ENCODE results near the gene IL1RAPL1. TPM values are rescaled to one million over a fixed set of nuclear protein-coding genes. Genes with fewer than 3 reads are reported as not detected.

IL1RAPL1 gene
- total RNA-seq, 2 experiments from 2014 or later = not detected

DNA sequence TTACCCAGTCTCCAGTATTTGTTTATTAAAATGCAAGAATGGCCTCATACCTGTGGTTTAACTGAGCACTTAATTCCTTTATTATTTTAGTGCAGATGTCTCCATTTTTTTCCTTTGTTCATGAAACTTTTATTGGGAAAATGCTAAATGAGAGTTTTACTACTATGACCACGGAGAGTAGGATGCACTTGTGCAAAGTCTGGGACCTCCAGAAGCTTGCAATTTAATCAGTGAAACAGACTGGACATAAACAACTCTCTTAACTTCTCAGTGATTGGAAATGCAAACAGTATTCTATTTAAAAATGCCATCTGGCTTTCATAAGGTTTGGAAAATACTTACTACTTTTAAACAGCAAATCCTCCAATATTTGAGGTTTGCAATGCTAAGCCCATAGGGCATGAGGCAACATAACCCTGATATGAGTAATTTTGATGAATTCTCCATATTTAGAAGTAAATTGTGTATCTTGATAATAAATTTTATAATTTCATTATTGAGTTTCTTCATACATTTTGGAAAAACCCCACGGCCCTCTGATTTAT is 909.5 kb downstream of the IL1RAPL1 start:
- Mint-ChIP-seq H3K27me3 (no peaks in the 10 kb centered on the region), H3K4me1 (ENCODE audit: low read depth) (no peaks in the 10 kb centered on the region), H3K9me3 (no peaks in the 10 kb centered on the region), H3K4me3 (no peak overlapping the region), H3K27ac (no peak overlapping the region), H3K36me3 (no peaks in the 10 kb centered on the region)
- DNase-seq = no peak
- ChIA-PET CTCF (no interaction called here), POLR2A (no interaction called here)
- intact Hi-C loops (cut with micrococcal nuclease) = no loop called here

DNA sequence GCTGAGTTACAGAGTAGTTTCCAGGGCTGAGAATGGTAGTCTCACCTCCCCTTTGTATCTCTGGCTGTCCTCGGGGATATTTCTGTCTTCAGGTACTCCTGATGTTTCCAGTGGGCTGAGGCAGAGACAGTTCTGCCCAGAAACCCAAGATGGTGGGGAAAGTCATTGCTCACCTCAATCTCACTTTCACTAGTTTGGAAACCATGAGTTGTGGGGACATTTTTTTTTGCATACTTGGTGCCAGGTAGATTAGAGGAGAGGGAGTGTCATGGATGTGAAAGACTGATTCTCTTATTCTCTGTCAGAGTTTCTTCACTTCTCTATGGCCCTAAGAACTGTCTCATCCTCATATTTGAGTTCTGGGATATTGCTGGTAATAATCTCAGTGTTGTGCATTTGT is 919.5 kb downstream of the IL1RAPL1 start:
- Mint-ChIP-seq H3K9me3 (peaks cover 5% of the 10 kb centered on the region), H3K27ac (no peak overlapping the region), H3K4me3 (no peak overlapping the region), H3K4me1 (ENCODE audit: low read depth) (no peaks in the 10 kb centered on the region), H3K27me3 (no peaks in the 10 kb centered on the region), H3K36me3 (no peaks in the 10 kb centered on the region)
- DNase-seq = no peak
- POLR2A ChIA-PET = no interaction called here
- CTCF ChIA-PET = no interaction called here
- intact Hi-C loops (cut with micrococcal nuclease) = no loop called here

DNA sequence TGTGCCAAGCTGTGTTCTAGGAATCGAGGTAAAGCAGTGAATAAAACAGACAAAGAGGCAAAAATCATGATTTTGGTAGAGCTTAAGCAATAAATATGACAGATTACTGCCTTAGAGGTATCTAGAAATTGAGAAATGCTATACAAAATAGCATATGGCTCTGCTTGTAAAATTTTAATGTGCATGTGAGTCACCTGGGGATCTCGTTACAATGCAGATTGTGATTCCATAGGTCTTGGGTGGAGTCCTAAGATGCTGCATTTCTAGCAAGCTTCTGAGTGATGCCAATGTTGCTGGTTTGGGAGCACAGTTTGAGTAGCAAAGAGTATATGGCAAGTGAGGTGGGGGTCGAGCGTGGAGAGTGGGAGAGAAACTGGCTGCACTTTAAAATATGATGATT is 930.9 kb downstream of the IL1RAPL1 start:
- H3K4me3 Mint-ChIP-seq = no peak overlapping the region
- ChIA-PET CTCF (no interaction called here), POLR2A (no interaction called here)

DNA sequence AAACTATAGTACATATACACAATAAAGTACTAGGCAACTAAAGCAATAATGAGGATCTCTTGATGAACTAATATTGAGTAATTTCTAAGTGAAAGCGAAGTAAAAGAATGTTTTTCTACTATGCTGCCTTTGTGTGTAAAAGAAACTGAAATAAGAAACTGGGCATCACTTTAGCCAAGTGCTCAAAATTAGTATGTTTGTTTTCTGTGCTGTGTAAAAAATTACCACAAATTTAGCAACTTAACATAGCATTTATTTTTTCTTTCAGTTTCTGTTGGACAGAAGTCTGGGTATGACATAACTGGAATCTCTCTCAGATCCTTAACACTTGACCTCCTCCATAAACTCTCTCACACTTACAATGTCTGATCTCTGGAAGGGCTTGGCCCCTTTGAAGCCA is 941.0 kb downstream of the IL1RAPL1 start:
- Mint-ChIP-seq H3K4me1 (ENCODE audit: low read depth) (no peaks in the 10 kb centered on the region), H3K36me3 (no peaks in the 10 kb centered on the region), H3K27ac (no peak overlapping the region), H3K9me3 (no peaks in the 10 kb centered on the region), H3K27me3 (no peaks in the 10 kb centered on the region), H3K4me3 (no peak overlapping the region)
- intact Hi-C loops (cut with micrococcal nuclease) = no loop called here
- CTCF ChIA-PET = no interaction called here
- POLR2A ChIA-PET = no interaction called here
- no peak for DNase-seq

More for the DNA sequence above, 930.9 kb downstream of the IL1RAPL1 start:
- no peak overlapping the region for H3K27ac Mint-ChIP-seq
- H3K36me3 Mint-ChIP-seq = no peaks in the 10 kb centered on the region
- no peaks in the 10 kb centered on the region for H3K4me1 Mint-ChIP-seq (ENCODE audit: low read depth)
- intact Hi-C loops (cut with micrococcal nuclease) = no loop called here
- no peak for DNase-seq
- no peaks in the 10 kb centered on the region for H3K9me3 Mint-ChIP-seq
- H3K27me3 Mint-ChIP-seq = no peaks in the 10 kb centered on the region

DNA sequence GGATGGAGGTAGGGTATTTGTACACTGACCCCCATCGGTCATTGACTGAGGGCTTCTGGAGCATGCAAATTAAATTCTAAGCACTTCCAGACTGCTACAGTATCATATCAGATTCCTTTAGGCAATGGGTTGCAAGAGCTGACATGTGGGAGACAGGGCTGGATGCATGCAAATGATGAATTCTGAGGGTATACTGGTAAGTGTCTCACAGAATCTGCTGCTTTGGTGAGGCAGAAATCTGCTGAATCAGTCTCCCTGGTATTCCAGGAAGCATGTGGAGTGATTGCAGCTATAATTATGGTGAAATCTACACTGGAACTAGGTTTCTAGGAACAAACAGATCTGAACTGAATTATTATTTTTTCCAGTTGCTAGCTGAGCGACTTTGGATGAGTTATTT is 943.3 kb downstream of the IL1RAPL1 start:
- H3K4me3 Mint-ChIP-seq = no peak overlapping the region

DNA sequence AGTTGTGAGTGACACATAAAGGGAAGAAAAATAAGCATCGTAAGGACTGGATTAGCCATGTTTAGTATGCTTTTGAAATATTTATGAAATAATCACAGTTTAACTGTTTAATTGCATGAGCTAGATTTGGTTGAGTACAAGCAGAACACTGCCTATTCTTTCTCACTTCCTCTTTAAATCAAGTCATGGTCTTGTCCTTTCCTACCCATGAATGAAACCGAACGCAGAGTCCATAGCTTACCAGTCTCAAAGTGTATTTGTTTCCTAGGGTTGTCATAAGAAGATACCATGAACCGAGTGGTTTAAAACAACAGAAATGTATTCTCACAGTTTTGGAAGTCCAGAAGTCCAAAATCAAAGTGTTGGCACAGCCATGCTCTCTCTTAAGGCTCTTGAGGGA is 944.1 kb downstream of the IL1RAPL1 start:
- intact Hi-C loops (cut with micrococcal nuclease) = no loop called here
- H3K27ac Mint-ChIP-seq = no peak overlapping the region
- no peaks in the 10 kb centered on the region for H3K4me1 Mint-ChIP-seq (ENCODE audit: low read depth)
- ChIA-PET POLR2A (no interaction called here), CTCF (no interaction called here)
- no peaks in the 10 kb centered on the region for H3K27me3 Mint-ChIP-seq
- no peak for DNase-seq
- H3K4me3 Mint-ChIP-seq = no peak overlapping the region
- no peaks in the 10 kb centered on the region for H3K36me3 Mint-ChIP-seq
- H3K9me3 Mint-ChIP-seq = no peaks in the 10 kb centered on the region

More for the DNA sequence above, 943.3 kb downstream of the IL1RAPL1 start:
- H3K27me3 Mint-ChIP-seq = no peaks in the 10 kb centered on the region
- DNase-seq = no peak
- POLR2A ChIA-PET = no interaction called here
- no peaks in the 10 kb centered on the region for H3K9me3 Mint-ChIP-seq
- no peaks in the 10 kb centered on the region for H3K4me1 Mint-ChIP-seq (ENCODE audit: low read depth)
- H3K27ac Mint-ChIP-seq = no peak overlapping the region
- no peaks in the 10 kb centered on the region for H3K36me3 Mint-ChIP-seq
- intact Hi-C loops (cut with micrococcal nuclease) = no loop called here
- CTCF ChIA-PET = no interaction called here

DNA sequence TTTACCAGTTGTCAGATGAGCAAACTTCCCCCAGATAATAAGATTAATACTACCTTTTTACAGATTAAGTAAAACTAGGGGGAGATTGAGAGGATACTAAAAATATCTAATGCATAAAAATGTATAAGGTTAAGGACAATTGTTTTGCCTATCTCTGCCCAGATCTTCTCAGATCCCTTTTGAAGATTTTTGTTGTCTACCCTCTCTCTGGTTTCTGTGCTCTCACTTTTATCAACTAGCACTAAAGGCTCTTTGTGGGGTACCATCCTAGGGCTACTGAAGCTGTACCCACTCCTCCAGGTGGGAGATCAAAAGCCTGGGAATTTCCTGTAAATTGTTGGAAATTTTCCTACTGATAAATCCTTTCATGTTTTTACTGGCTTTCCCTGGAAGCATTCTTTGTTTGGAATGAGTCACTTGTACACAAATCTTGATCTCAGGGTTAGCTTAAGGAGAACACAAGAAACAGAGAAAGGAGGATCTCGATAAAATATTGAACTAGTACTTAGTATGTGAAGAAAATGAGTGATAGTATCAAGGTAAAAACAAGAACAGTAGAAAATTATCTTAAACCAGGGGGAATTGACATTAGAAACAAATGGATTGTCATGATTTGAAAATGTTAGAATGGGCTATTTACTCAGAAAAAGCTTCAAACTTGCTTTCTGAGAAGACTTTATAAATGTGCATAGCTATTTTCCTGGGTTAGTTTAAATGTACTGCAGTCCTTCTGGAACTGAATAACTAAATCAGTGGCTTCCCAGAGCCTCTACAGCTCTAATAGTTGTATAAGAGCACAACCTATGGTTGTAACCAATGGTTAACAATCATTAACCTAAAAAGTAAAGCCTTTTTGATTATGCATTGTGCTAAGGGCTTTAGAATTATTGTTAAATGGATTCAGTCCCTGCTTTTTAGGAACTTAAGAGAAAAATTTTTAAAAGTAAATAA is 948.2 kb downstream of the IL1RAPL1 start:
- Mint-ChIP-seq H3K27me3 (no peaks in the 10 kb centered on the region), H3K4me1 (ENCODE audit: low read depth) (no peaks in the 10 kb centered on the region), H3K36me3 (no peaks in the 10 kb centered on the region), H3K27ac (no peak overlapping the region), H3K4me3 (no peak overlapping the region), H3K9me3 (no peaks in the 10 kb centered on the region)
- intact Hi-C loops (cut with micrococcal nuclease) = no loop called here
- no peak for DNase-seq
- CTCF ChIA-PET = no interaction called here
- POLR2A ChIA-PET = no interaction called here

DNA sequence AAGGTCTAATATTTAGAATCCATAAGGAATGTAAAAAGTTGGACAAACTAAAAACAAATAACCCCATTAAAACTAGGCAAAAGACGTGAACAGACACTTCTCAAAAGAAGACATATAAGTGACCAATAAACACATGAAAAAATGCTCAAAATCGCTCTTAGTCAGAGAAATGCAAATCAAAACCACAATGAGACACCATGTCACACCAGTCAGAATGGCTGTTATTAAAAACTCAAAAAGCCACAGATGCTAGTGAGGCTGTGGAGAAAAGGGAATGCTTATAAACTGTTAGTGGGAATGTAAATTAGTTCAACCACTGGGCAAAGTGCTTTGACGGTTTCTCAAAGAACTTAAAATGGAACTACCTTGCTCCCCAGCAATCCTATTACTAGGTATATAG is 953.8 kb downstream of the IL1RAPL1 start:
- H3K9me3 Mint-ChIP-seq = no peaks in the 10 kb centered on the region
- CTCF ChIA-PET = no interaction called here
- POLR2A ChIA-PET = no interaction called here
- no peaks in the 10 kb centered on the region for H3K4me1 Mint-ChIP-seq (ENCODE audit: low read depth)
- DNase-seq = no peak
- H3K4me3 Mint-ChIP-seq = no peak overlapping the region
- no peaks in the 10 kb centered on the region for H3K36me3 Mint-ChIP-seq
- no peaks in the 10 kb centered on the region for H3K27me3 Mint-ChIP-seq
- intact Hi-C loops (cut with micrococcal nuclease) = no loop called here
- no peak overlapping the region for H3K27ac Mint-ChIP-seq

DNA sequence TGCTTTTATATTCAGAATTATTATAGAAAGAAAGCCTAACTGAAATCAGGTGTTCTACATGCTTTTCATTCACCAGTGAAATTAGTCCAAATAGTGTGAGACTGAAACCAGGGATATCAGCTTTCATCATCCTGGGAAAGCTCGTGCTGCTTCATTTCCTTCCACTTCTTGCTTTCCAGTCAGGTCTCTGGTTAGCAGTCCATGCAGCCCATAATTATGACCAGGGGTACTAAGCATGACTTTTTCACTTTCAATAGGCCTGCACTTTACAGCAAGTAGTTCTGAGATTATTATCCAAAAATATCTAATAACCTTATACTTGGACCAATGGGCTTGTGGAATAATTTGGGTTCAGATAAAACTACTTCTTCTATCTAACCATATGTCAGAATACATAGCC is 954.9 kb downstream of the IL1RAPL1 start:
- Mint-ChIP-seq H3K27ac (no peak overlapping the region), H3K4me3 (no peak overlapping the region), H3K4me1 (ENCODE audit: low read depth) (no peaks in the 10 kb centered on the region), H3K9me3 (no peaks in the 10 kb centered on the region), H3K36me3 (no peaks in the 10 kb centered on the region), H3K27me3 (no peaks in the 10 kb centered on the region)
- intact Hi-C loops (cut with micrococcal nuclease) = no loop called here
- ChIA-PET CTCF (no interaction called here), POLR2A (no interaction called here)
- DNase-seq = no peak

DNA sequence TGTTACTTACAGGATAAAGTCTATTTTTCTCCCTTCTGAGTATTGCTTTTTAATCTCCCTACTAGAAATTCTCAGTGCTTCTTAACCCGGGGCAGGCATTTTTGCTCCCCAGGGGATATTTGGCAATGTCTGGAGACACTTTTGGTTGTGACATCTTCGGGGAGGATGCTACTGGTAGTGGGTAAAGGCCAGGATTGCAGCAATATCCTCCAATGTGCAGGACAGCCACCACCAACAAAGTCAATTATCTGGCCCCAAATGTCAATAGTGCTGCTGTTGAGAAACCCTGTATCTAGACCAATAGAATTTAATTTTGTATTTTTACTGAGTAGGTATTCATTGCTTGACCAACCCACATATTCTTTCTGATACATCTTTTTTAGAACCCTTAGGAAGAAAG is 958.6 kb downstream of the IL1RAPL1 start:
- intact Hi-C loops (cut with micrococcal nuclease) = no loop called here
- CTCF ChIA-PET = no interaction called here
- H3K36me3 Mint-ChIP-seq = no peaks in the 10 kb centered on the region

DNA sequence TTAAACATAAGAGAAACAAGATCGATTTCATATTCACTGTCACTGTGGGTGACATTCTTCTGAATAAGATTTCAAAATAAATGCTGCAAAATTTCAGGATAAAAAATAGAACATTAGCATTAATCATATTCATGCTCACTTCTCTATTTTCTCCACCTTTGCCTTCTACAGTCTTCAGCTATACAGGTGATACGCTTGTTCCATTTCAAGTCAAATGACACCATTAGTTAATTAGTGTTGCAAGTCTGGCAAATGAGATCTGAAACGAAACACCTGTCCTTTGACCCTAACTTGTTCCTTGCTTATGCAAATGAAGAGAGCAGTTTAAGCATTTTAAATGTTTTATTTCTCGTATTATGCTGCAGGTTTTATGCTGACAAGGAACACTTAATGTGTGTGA is 960.6 kb downstream of the IL1RAPL1 start:
- POLR2A ChIA-PET = no interaction called here
- Mint-ChIP-seq H3K9me3 (no peaks in the 10 kb centered on the region), H3K27me3 (no peaks in the 10 kb centered on the region), H3K36me3 (no peaks in the 10 kb centered on the region), H3K4me1 (ENCODE audit: low read depth) (no peaks in the 10 kb centered on the region), H3K4me3 (no peak overlapping the region), H3K27ac (no peak overlapping the region)
- no peak for DNase-seq
- CTCF ChIA-PET = no interaction called here
- intact Hi-C loops (cut with micrococcal nuclease) = no loop called here

More for the DNA sequence above, 958.6 kb downstream of the IL1RAPL1 start:
- no peak overlapping the region for H3K27ac Mint-ChIP-seq
- no peak overlapping the region for H3K4me3 Mint-ChIP-seq
- no peaks in the 10 kb centered on the region for H3K4me1 Mint-ChIP-seq (ENCODE audit: low read depth)
- POLR2A ChIA-PET = no interaction called here
- DNase-seq = no peak
- H3K9me3 Mint-ChIP-seq = no peaks in the 10 kb centered on the region
- no peaks in the 10 kb centered on the region for H3K27me3 Mint-ChIP-seq

DNA sequence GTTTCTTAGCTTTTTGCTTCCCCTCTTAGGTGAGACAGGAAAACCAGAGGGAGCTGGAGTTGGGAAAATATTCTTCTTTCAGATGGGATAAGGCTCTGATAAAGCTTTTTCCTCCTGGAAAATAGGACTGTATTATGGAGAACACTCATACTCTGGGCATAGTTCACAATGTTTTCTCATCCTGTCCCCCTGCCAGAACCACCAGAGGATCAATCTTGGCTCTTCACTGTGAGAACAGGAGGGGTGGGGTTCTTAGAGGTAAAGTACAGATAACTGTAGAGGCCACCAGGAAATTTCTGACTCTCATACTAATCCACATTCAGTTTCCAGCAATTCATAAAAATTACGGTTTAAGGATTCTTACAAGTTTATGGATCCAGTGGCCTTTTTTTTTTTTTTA is 966.3 kb downstream of the IL1RAPL1 start:
- Mint-ChIP-seq H3K9me3 (peaks cover 2% of the 10 kb centered on the region), H3K4me3 (no peak overlapping the region), H3K27me3 (no peaks in the 10 kb centered on the region), H3K4me1 (ENCODE audit: low read depth) (no peaks in the 10 kb centered on the region), H3K36me3 (no peaks in the 10 kb centered on the region), H3K27ac (no peak overlapping the region)
- ChIA-PET CTCF (no interaction called here), POLR2A (no interaction called here)
- no peak for DNase-seq
- intact Hi-C loops (cut with micrococcal nuclease) = no loop called here

DNA sequence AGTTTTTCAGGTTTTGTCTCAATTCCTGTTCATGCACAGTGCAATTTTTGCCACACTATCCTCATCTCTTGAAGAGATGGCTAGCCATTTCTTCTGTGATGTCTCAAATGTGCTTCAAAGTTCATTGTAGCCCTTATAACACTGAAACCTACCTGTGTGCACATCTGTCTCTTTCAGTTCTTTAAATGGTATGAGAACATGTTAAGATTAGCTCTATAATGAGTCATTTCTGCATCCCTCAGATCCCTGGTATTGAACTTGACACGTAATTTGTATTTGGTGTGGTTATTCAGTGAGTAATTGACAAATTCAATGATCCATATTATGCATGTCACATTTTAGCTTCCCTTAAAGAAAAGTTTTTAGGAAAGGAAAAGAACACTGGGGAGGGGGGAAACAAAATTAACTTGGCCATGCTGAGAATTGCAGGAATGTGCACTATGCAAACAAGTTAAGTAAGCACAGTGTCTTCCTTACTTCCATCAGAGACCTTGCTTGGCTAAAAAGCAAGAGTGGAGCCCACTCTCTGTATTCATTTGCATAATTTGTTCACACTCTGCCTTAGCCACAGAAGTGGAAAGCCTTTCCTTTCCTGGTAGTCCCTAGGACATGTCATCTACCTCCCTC is 968.3 kb downstream of the IL1RAPL1 start:
- no peaks in the 10 kb centered on the region for H3K4me1 Mint-ChIP-seq (ENCODE audit: low read depth)
- POLR2A ChIA-PET = no interaction called here
- no peak overlapping the region for H3K4me3 Mint-ChIP-seq
- H3K27me3 Mint-ChIP-seq = no peaks in the 10 kb centered on the region
- H3K9me3 Mint-ChIP-seq = peaks cover 11% of the 10 kb centered on the region
- DNase-seq = no peak
- CTCF ChIA-PET = no interaction called here
- no peaks in the 10 kb centered on the region for H3K36me3 Mint-ChIP-seq
- no peak overlapping the region for H3K27ac Mint-ChIP-seq
- intact Hi-C loops (cut with micrococcal nuclease) = no loop called here

All from activated CD4-positive, alpha-beta memory T cell treated with anti-CD3 and anti-CD28 coated beads for 36 hours (primary cell).